GM18520 (cell line): ENCODE data around the gene PORCN.
A peak's percentile ranks its signal among the peaks of the same experiment; 100 is the strongest.
"Not testable (repeated sequence)": the region's sequence is repeated elsewhere in the genome, so short reads cannot be mapped to it uniquely, and the experiment has no call there.

Source experiments
- ATAC-seq: cut with Tn5 transposase; IDR thresholded peaks from one replicate; pipeline ENCODE4 v1.9.1; 2021; ENCODE audit not compliant: unreplicated experiment

The PORCN gene

DNA sequence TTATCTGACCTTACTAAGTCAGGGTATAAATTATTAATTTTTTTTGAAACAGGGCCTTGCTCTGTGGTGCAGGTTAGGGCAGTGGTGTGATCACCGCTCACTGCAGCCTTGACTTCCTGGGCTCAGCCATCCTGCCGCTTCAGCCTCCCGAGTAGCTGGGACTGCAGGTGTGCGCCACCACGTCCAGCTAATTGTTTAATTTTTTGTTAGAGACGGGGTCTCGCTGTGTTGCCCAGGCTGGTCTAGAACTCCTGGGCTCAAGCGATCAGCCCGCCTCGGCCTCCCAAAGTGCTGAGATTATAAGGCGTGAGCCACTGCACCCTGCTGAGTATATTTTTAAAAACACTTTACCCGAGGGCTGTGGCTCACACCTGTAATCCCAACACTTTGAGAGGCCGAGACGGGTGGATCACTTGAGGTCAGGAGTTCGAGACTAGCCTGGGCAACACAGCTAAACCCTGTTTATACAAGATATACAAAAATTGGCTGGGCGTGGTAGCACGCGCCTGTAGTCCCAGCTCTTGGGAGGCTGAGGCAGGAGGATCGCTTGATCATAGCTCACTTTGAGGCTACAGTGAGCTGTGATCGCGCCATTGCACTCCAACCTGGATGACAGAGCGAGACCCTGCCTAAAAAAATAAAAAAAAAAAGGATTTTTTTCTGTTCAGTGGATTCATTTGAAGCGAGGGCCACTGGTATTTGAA, 30.0 kb downstream of the PORCN start:
- ATAC-seq: no peak

DNA sequence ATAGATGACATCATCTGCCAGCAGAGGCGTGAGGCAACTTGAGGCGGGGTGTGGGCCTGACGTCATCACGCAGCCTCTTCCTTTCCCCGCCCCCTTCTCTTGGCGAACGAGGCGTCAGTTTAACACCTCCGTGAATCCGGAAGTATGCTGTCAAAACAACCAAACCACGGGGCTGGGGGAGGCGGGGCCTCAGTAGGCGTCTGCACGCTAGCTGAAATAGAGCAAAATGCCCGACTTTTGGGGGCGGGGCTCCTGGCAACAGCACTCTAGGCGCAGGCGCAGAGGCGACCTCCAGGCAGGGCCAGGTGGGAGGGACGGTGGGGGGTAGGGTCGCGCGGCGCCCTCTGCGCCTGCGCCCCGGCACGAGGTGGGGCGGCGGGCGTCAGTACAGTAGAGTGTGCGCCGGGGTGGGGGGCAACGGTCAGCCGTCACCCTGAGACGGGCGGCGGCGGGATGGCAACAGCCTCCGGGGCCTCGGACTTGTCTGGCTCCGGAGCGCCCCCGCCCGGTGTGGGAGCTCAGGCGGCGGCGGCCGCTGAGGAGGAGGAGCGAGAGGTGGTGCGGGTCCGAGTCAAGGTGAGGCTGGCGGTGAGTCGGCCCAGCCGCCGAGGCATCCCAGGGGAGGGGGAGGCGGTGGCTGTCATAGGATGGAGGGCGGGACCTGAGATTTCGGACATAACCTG, 30.7 kb downstream of the PORCN start, which contains the start of gene TBC1D25:
Gene TBC1D25 (plus strand): TSS at position 370 of the 683 bp plus-strand sequence. CDS start 84 bp downstream, at position 454.
- peak; percentile 69 for ATAC-seq

DNA sequence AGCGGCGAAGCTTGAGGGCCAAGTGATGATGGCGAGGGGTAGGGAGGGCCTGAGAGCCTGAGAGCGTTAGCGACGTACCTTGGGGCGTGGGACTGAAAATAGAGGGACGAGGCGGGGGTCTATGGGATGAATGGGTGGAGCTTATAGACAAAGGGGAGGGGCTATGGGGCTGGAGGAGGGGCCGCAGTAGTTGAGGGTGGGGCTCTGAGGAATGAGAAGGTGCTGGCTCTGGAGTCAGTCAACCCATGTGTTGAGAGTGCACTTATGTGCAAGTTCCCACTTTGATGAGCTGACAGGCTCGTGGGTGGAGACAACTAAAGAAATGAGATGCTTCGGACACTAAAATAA, 31.2 kb downstream of the PORCN start:
- peak; percentile 11 for ATAC-seq

DNA sequence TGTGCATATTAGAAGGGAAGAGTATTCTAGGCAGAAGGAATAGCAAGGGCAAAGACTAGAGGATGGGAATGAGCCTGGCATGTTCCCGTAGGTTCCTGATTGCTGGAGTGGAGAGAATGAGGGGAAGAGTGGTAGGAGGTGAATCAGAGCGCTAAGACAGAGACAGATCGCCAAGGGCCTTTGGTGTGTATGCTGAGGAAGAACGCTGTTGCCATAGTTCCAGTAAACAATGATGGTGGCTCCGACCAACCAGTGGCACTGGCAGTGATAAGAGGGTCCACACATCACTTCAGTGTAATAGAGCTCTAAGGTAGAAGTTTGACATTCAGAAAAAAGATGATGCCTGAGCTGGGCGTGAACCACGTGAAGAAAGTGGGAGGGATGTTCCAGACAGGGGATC, 31.7 kb downstream of the PORCN start:
- no peak for ATAC-seq

DNA sequence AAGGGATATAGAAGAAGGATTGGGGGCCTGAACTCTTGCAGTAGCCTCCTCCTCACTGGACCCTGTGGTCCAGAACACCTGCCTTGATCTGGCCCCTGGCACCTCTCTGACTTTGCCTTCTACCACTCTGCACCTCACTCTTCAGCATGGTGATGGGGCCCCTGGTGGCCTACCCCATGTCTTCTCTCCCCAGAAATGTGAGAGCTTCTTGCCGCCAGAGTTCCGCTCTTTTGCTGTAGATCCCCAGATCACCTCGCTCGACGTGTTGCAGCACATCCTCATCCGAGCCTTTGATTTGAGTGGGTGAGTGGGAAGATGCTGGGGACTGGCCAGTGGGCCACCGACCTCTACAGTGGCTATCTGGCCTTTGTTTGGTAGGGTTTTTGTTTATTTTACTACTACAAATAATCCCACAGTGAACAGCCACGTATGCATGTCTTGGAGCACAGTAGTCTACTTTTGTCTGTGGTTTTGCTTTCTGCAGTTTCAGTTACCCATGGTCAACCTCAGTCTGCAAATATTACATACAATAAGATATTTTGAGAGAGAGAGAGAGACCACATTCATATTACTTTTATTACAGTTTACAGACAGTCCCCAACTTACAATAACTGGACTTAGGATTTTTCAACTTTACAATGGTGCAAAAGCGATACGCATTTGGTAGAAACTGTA, 32.5 kb downstream of the PORCN start:
- ATAC-seq: no peak

DNA sequence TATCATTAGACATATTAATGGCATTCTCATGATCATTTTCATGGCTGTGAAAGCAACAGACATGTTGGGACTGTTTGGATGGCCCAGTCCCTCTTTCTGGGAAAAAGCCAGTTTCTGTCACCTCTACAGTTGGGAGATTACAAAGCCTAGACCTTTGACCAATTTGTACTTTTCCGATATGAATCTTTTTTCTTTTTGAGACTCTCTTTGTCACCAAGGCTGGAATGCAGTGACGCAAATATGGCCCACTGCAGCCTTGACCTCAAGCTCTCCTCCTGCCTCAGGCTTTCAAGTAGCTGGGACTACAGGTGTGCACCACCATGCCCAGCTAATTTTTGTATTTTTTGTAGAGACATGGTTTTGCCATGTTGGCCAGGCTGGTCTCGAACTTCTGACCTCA, 40.1 kb downstream of the PORCN start:
- no peak for ATAC-seq

DNA sequence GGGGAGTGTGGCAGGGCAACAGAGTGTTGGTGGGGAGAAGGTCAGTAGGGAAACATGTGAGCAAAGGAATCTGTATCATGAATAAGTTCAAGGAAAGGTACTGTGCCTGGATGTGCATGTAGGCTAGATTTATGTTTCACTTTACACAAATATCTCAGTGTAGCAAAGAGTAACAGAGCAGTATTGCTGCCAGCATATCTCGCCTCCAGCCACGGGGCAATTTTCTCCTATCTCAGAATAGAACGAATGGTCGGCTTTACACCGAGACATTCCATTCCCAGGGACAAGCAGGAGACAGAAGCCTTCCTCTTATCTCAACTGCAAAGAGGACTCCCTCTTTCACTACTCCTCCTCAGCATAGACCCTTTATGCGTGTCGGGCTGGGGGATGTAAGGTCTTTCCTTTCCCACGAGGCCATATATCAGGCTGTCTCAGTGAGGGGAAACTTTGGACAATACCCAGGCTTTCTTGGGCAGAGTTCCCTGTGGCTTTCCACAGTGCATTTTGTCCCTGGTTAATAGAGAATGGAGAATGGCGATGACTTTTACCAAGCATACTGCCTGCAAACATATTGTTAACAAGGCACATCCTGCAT, 47.0 kb downstream of the PORCN start:
- not testable (repeated sequence) for ATAC-seq

DNA sequence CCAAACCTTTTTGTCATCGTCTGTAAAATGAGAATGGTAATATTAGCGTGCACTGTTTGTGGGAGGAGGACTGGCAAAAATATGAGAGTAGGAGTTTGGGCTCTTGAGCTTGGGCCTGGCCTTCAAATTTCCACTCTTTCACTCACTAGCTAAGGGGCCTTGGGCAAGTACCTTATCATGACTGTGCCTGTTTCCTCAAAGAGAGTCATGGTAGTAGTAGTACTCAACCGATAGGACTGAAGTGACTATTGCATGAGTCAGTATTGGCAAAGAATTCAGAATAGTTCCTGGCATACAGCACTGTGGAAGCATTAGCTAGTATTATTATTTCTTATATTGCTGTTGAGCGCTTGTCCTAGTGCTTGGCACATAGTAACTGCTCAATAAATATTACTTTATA, 49.5 kb downstream of the PORCN start:
- no peak for ATAC-seq

DNA sequence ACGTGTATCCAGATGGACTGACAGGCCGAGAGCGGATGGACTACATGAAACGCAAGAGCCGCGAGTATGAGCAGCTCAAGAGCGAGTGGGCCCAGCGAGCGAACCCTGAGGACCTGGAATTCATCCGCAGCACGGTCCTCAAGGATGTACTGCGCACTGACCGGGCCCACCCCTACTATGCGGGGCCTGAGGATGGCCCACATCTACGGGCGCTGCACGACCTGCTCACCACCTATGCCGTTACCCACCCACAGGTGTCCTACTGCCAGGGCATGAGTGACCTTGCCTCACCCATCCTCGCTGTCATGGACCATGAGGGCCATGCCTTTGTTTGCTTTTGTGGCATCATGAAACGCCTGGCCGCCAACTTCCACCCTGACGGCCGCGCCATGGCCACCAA, 50.8 kb downstream of the PORCN start:
- no peak for ATAC-seq

DNA sequence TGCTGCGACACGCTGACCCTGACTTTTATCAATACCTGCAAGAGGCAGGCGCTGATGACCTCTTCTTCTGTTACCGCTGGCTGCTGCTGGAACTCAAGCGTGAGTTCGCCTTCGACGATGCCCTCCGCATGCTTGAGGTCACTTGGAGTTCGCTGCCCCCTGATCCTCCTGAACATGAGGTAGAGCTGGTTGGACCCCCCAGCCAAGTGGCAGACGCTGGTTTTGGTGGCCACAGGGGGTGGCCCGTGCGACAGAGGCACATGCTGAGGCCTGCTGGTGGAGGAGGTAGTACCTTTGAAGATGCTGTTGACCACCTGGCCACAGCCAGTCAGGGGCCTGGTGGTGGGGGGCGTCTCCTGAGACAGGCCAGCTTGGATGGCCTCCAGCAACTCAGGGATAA, 51.3 kb downstream of the PORCN start:
- ATAC-seq: no peak

DNA sequence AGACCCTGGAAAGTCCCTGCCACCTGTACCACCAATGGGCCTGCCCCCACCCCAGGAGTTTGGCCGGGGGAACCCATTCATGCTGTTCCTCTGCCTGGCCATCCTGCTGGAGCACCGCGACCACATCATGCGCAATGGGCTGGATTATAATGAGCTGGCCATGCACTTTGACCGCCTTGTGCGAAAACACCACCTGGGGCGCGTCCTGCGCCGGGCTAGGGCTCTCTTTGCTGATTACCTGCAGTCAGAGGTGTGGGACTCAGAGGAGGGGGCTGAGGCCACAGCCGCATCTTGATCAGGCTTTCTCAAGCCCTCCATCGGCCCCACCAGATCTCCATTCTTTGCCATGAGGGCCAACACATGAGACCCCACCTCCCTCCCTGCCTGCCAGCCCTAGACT, 51.9 kb downstream of the PORCN start:
- ATAC-seq: no peak

DNA sequence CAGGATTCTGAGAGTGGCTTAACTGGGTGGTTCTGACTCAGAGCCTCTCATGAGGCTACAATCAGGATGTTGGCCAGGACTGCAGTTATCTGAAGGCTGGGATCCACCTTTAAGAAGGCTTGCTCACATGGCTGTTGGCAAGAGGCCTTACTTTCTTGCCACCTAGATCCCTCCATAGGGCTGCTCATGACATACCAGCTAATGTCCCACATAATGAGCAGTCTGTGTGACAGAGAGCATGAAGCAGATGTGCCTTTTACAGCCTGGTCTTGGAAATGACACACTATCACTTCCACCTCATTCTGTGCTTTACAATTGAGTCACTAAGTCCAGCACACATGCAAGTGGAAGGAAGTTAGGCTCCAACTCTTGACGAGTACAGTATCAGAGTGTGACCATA, 61.2 kb downstream of the PORCN start:
- peak; percentile 39 for ATAC-seq
